ENCODE data around the gene RFX2. TPM values are rescaled to one million over a fixed set of nuclear protein-coding genes. Genes with fewer than 3 reads are reported as not detected.
A peak's percentile ranks its signal among the peaks of the same experiment; 100 is the strongest.

Gene RFX2
- total RNA-seq, 6 experiments from 2014 or later = 1.6 to 2.9 (median 1.9) TPM

- TF ChIP-seq CTCF (IDR thresholded peaks at IDR 0.05) (no peak), POLR2A (IDR thresholded peaks at IDR 0.05) (no peak)
- Histone ChIP-seq H3K4me1 (peaks cover 0 to 7% (median 3%) of the 10 kb centered on the region in 4 donors), H3K27me3 (no peaks in the 10 kb centered on the region), H3K4me3 (no peak overlapping the region), H3K27ac (no peak overlapping the region), H3K9me3 (no peaks in the 10 kb centered on the region), H3K36me3 (no peaks in the 10 kb centered on the region)
- no peak for ATAC-seq
- DNase-seq = peak in 1 of 3 donors; percentile 39
- intact Hi-C loops (cut with DNase I) = loop anchor here in 1 of 2 donors (5.0 kb wide), 1 partner anchor 80 kb away; no protein-coding TSS in a partner anchor
- 85% methylated on average over 17 of the region's 18 CpGs for WGBS (ENCODE audit: insufficient coverage, low coverage, low lambda C conversion rate, missing lambda C conversion rate)
Measured at GRCh38 chr19:6047256-6047655, 63.0 kb downstream of the RFX2 start.

- Histone ChIP-seq H3K27me3 (no peaks in the 10 kb centered on the region), H3K4me3 (no peak overlapping the region), H3K36me3 (no peaks in the 10 kb centered on the region), H3K9me3 (no peaks in the 10 kb centered on the region), H3K27ac (no peak overlapping the region), H3K4me1 (peaks cover 0 to 7% (median 3%) of the 10 kb centered on the region in 4 donors)
- ATAC-seq (no peak), DNase-seq (peak in 1 of 3 donors; percentile 36)
- intact Hi-C loops (cut with DNase I) = loop anchor here in 1 of 2 donors (5.0 kb wide), 1 partner anchor 82 kb away; no protein-coding TSS in a partner anchor
- WGBS (ENCODE audit: insufficient coverage, low coverage, low lambda C conversion rate, missing lambda C conversion rate) = 100% methylated on average over 5 of the region's 7 CpGs
- TF ChIP-seq POLR2A (IDR thresholded peaks at IDR 0.05) (no peak), CTCF (IDR thresholded peaks at IDR 0.05) (no peak)
Measured at GRCh38 chr19:6045108-6045507, 65.2 kb downstream of the RFX2 start.

- Histone ChIP-seq H3K4me3 (no peak overlapping the region), H3K27me3 (no peaks in the 10 kb centered on the region), H3K4me1 (peaks cover 0 to 7% (median 3%) of the 10 kb centered on the region in 4 donors), H3K9me3 (no peaks in the 10 kb centered on the region), H3K36me3 (no peaks in the 10 kb centered on the region), H3K27ac (no peak overlapping the region)
- ATAC-seq (no peak), DNase-seq (no peak)
- intact Hi-C loops (cut with DNase I) = loop anchor here in 1 of 2 donors (5.0 kb wide), 1 partner anchor 88 kb away; no protein-coding TSS in a partner anchor
- 100% methylated on average over 2 of the region's 21 CpGs for WGBS (ENCODE audit: insufficient coverage, low coverage, low lambda C conversion rate, missing lambda C conversion rate)
- TF ChIP-seq CTCF (IDR thresholded peaks at IDR 0.05) (no peak), POLR2A (IDR thresholded peaks at IDR 0.05) (no peak)
Measured at GRCh38 chr19:6044056-6044805, 66.1 kb downstream of the RFX2 start.

- TF ChIP-seq POLR2A (IDR thresholded peaks at IDR 0.05) (no peak), CTCF (IDR thresholded peaks at IDR 0.05) (no peak)
- no peak for DNase-seq
- H3K36me3 ChIP-seq = no peaks in the 10 kb centered on the region
- no peaks in the 10 kb centered on the region for H3K9me3 ChIP-seq
- 80% methylated on average over 6 of the region's 12 CpGs for WGBS (ENCODE audit: insufficient coverage, low coverage, low lambda C conversion rate, missing lambda C conversion rate)
- no peaks in the 10 kb centered on the region for H3K27me3 ChIP-seq
- intact Hi-C loops (cut with DNase I) = loop anchor here in 1 of 2 donors (5.0 kb wide), 1 partner anchor 89 kb away; no protein-coding TSS in a partner anchor
- no peak overlapping the region for H3K27ac ChIP-seq
- no peak for ATAC-seq
- H3K4me1 ChIP-seq = peaks cover 0 to under 1% (median 0%) of the 10 kb centered on the region in 4 donors
- no peak overlapping the region for H3K4me3 ChIP-seq
Measured at GRCh38 chr19:6042776-6043726, 67.2 kb downstream of the RFX2 start.

Measured in right lobe of liver (tissue), 6 donors.